WTC11 (cell line): ENCODE measurements around the gene CCL16. TPM values are rescaled to one million over a fixed set of nuclear protein-coding genes. Genes with fewer than 3 reads are reported as not detected.

Experiments used
- ATAC-seq: fragments of 200-7000 bp; cut with Tn5 transposase; 2 replicates; pipeline ENCODE4 v1.10.0; 2021; ENCODE audit warnings: mild to moderate bottlenecking, moderate library complexity
- CTCF ChIA-PET: fragments of 300-600 bp; sonication (Branson Sonifier 250); formaldehyde crosslinking; loops from one replicate; lab custom pipeline; 2021; ENCODE audit warnings: antibody characterized with exemption; lab: Charles Lee
- POLR2A ChIA-PET: fragments of 350-600 bp; sonication (Branson Sonifier 250); formaldehyde crosslinking; loops from one replicate; lab custom pipeline; 2021; ENCODE audit warnings: antibody characterized with exemption; lab: Charles Lee
- DNase-seq: peaks from one replicate; pipeline ENCODE4 v3.0.0; 2021; ENCODE audit warnings: low spot score
- H3K27ac Mint-ChIP-seq: 2 replicates; pipeline ENCODE4 v1.8.0; 2021; ENCODE audit warnings: mixed read lengths
- H3K27me3 Mint-ChIP-seq: 2 replicates; pipeline ENCODE4 v1.8.0; 2021; ENCODE audit warnings: low read depth, mild to moderate bottlenecking, moderate library complexity, mixed read lengths
- H3K36me3 Mint-ChIP-seq: 2 replicates; pipeline ENCODE4 v1.8.0; 2021; ENCODE audit warnings: mixed read lengths
- H3K4me1 Mint-ChIP-seq: 2 replicates; pipeline ENCODE4 v1.8.0; 2022; ENCODE audit warnings: mixed read lengths
- H3K4me3 Mint-ChIP-seq: 2 replicates; pipeline ENCODE4 v1.8.0; 2021; ENCODE audit warnings: mild to moderate bottlenecking, moderate library complexity, mixed read lengths
- H3K9me3 Mint-ChIP-seq: 2 replicates; pipeline ENCODE4 v1.8.0; 2021; ENCODE audit warnings: mixed read lengths
- AFF4 ChIP-seq: sonication (generic); formaldehyde crosslinking; IDR thresholded peaks from 2 replicates; pipeline ENCODE4 v1.8.1; 2023; ENCODE audit warnings: mild to moderate bottlenecking, missing genetic modification reagents, borderline replicate concordance
- CBFB ChIP-seq: sonication (generic); formaldehyde crosslinking; IDR thresholded peaks from 2 replicates; pipeline ENCODE4 v1.8.1; 2022; ENCODE audit warnings: mild to moderate bottlenecking, low read depth, missing genetic modification reagents
- CREB1 ChIP-seq: sonication (generic); formaldehyde crosslinking; IDR thresholded peaks from 2 replicates; pipeline ENCODE4 v1.8.0; 2023; ENCODE audit warnings: mild to moderate bottlenecking, missing genetic modification reagents
- E2F5 ChIP-seq: sonication (generic); formaldehyde crosslinking; IDR thresholded peaks from 2 replicates; pipeline ENCODE4 v1.8.1; 2022; ENCODE audit warnings: mild to moderate bottlenecking, moderate library complexity, missing genetic modification reagents
- ESRRA ChIP-seq: sonication (generic); formaldehyde crosslinking; IDR thresholded peaks from 2 replicates; pipeline ENCODE4 v1.8.1; 2022; ENCODE audit warnings: mild to moderate bottlenecking, missing genetic modification reagents, borderline replicate concordance
- GTF2I ChIP-seq: fragments of 250-450 bp; sonication (Bioruptor Pico); conservative IDR thresholded peaks from 2 replicates; pipeline ENCODE4 v1.4.0; 2021; ENCODE audit warnings: mild to moderate bottlenecking
- HMGA2 ChIP-seq: fragments of 250-450 bp; sonication (Bioruptor Pico); IDR thresholded peaks from 2 replicates; pipeline ENCODE4 v1.4.0; 2021; ENCODE audit warnings: mild to moderate bottlenecking, moderate library complexity
- JAZF1 ChIP-seq: fragments of 250-450 bp; sonication (Bioruptor Pico); IDR thresholded peaks from 2 replicates; pipeline ENCODE4 v1.9.0; 2021; ENCODE audit warnings: moderate library complexity, mild to moderate bottlenecking, inconsistent platforms
- NFYB ChIP-seq: sonication (generic); formaldehyde crosslinking; conservative IDR thresholded peaks from 2 replicates; pipeline ENCODE4 v1.8.0; 2022; ENCODE audit warnings: low read depth, missing genetic modification reagents
- NR3C1 ChIP-seq: sonication (generic); formaldehyde crosslinking; conservative IDR thresholded peaks from 2 replicates; pipeline ENCODE4 v1.8.1; 2023; ENCODE audit warnings: low read depth, mild to moderate bottlenecking, missing genetic modification reagents
- RELA ChIP-seq: sonication (generic); formaldehyde crosslinking; IDR thresholded peaks from 2 replicates; pipeline ENCODE4 v1.8.1; 2022; ENCODE audit warnings: missing genetic modification reagents, mild to moderate bottlenecking, borderline replicate concordance
- SMAD4 ChIP-seq: sonication (generic); formaldehyde crosslinking; IDR thresholded peaks from 2 replicates; pipeline ENCODE4 v1.8.0; 2022; ENCODE audit warnings: mild to moderate bottlenecking, missing genetic modification reagents
- SOX15 ChIP-seq: fragments of 250-450 bp; sonication (Bioruptor Pico); IDR thresholded peaks from 2 replicates; pipeline ENCODE4 v1.9.0; 2021; ENCODE audit warnings: mild to moderate bottlenecking
- TEAD4 ChIP-seq: sonication (generic); formaldehyde crosslinking; IDR thresholded peaks from 2 replicates; pipeline ENCODE4 v1.8.0; 2022; ENCODE audit warnings: mild to moderate bottlenecking, missing genetic modification reagents
- TP53 ChIP-seq: sonication (generic); formaldehyde crosslinking; IDR thresholded peaks from 2 replicates; pipeline ENCODE4 v1.8.1; 2023; ENCODE audit warnings: mild to moderate bottlenecking, missing genetic modification reagents
- ZBTB21 ChIP-seq: sonication (generic); formaldehyde crosslinking; IDR thresholded peaks from 2 replicates; pipeline ENCODE4 v1.8.1; 2023; ENCODE audit warnings: mild to moderate bottlenecking, missing genetic modification reagents, borderline replicate concordance
- ZNF219 ChIP-seq: sonication (generic); formaldehyde crosslinking; IDR thresholded peaks from 2 replicates; pipeline ENCODE4 v1.8.0; 2023; ENCODE audit warnings: missing genetic modification reagents, mild to moderate bottlenecking, borderline replicate concordance
- ZNF263 ChIP-seq: sonication (generic); formaldehyde crosslinking; IDR thresholded peaks from 2 replicates; pipeline ENCODE4 v1.8.1; 2022; ENCODE audit warnings: low read depth, mild to moderate bottlenecking, moderate library complexity, missing genetic modification reagents
- ZNF416 ChIP-seq: fragments of 250-450 bp; sonication (Bioruptor Pico); IDR thresholded peaks from 2 replicates; pipeline ENCODE4 v1.9.0; 2021; ENCODE audit warnings: mild to moderate bottlenecking, inconsistent platforms
- ZNF423 ChIP-seq: fragments of 250-450 bp; sonication (Bioruptor Pico); IDR thresholded peaks from 2 replicates; pipeline ENCODE4 v2.1.2; 2022; ENCODE audit warnings: mild to moderate bottlenecking, moderate library complexity
- ZSCAN18 ChIP-seq: fragments of 250-450 bp; sonication (Bioruptor Pico); IDR thresholded peaks from 2 replicates; pipeline ENCODE4 v2.1.2; 2022; ENCODE audit warnings: mild to moderate bottlenecking, moderate library complexity
- total RNA-seq: library from RNA; stranded (reverse); gene quantifications from 3 replicates; pipeline ENCODE4 v1.2.3, GENCODE V29; 2021
- TF ChIP-seq, protein P1 (sequence below): sonication (generic); formaldehyde crosslinking; IDR thresholded peaks from 2 replicates; pipeline ENCODE4 v1.8.0; 2022; ENCODE audit warnings: mild to moderate bottlenecking, missing genetic modification reagents

Gene CCL16
- total RNA-seq, 1 experiment from 2014 or later: not detected

DNA sequence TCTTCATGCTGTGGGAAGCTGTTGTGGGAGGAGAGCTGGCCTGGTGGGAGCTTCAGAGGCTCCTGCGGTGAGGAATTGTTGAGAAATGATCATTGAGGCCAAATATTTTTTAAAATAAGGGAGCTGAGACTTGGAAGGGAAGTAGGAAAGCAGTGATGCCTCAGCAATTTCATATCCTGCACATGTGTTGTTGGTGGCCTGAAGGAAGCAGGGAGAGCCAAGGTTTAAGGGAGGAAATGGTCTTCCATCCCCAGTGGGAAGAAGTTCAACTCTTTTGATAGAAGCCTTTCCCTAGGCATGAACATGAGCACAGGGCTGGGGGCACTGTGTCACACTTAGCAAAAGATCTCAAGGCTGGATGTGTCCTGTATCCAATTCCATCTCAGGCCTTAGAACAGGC is 5.3 kb upstream of the CCL16 start, which contains the start of gene CCL14:
Gene CCL14, minus strand, starts transcription at position 87 of the 400 bp plus-strand sequence. Its CDS starts 80 bp downstream, at position 7.
- POLR2A ChIA-PET: no interaction called here
- ATAC-seq: no peak
- CTCF ChIA-PET: interaction anchor here (1.3 to 1.8 kb wide), 2 partner anchors 86 to 162 kb away, joined by 4 to 7 read pairs; no protein-coding TSS in a partner anchor

GRCh38 chr17:35984140-35984539 is 2.8 kb upstream of the CCL16 start:
- no peak for ATAC-seq
- no peaks in the 10 kb centered on the region for H3K36me3 Mint-ChIP-seq
- no peaks in the 10 kb centered on the region for H3K9me3 Mint-ChIP-seq
- no peak overlapping the region for H3K4me3 Mint-ChIP-seq
- no peak overlapping the region for H3K27ac Mint-ChIP-seq
- ChIA-PET POLR2A (no interaction called here), CTCF (interaction anchor here (0.8 kb wide), 1 partner anchor 89 kb away, joined by 3 read pairs; no protein-coding TSS in a partner anchor)
- H3K4me1 Mint-ChIP-seq: no peaks in the 10 kb centered on the region
- DNase-seq: no peak
- no peak for TF ChIP-seq TEAD4 (CRISPR knock-in tag)
- TF ChIP-seq NR3C1 (CRISPR knock-in tag): no peak
- TF ChIP-seq ZNF416 (CRISPR knock-in tag): no peak
- TF ChIP-seq CBFB (CRISPR knock-in tag): no peak
- no peak for TF ChIP-seq JAZF1
- TF ChIP-seq HMGA2 (CRISPR knock-in tag): no peak
- no peak for TF ChIP-seq ZSCAN18 (CRISPR knock-in tag)
- TF ChIP-seq, all 79 proteins: peak for 0
- no peaks in the 10 kb centered on the region for H3K27me3 Mint-ChIP-seq

More for the DNA sequence above, 5.3 kb upstream of the CCL16 start, which contains the start of gene CCL14:
- no peaks in the 10 kb centered on the region for H3K4me1 Mint-ChIP-seq
- no peaks in the 10 kb centered on the region for H3K36me3 Mint-ChIP-seq
- H3K27ac Mint-ChIP-seq: no peak within 1 kb of the TSS
- no peaks in the 10 kb centered on the region for H3K27me3 Mint-ChIP-seq
- no peak within 1 kb of the TSS for H3K4me3 Mint-ChIP-seq
- DNase-seq: no peak
- TF ChIP-seq SOX15 (CRISPR knock-in tag) (no peak), ZNF219 (CRISPR knock-in tag) (no peak), RELA (no peak), ESRRA (no peak), NR3C1 (CRISPR knock-in tag) (no peak), AFF4 (no peak), CREB1 (no peak), SMAD4 (no peak)
- TF ChIP-seq, protein P1, sequence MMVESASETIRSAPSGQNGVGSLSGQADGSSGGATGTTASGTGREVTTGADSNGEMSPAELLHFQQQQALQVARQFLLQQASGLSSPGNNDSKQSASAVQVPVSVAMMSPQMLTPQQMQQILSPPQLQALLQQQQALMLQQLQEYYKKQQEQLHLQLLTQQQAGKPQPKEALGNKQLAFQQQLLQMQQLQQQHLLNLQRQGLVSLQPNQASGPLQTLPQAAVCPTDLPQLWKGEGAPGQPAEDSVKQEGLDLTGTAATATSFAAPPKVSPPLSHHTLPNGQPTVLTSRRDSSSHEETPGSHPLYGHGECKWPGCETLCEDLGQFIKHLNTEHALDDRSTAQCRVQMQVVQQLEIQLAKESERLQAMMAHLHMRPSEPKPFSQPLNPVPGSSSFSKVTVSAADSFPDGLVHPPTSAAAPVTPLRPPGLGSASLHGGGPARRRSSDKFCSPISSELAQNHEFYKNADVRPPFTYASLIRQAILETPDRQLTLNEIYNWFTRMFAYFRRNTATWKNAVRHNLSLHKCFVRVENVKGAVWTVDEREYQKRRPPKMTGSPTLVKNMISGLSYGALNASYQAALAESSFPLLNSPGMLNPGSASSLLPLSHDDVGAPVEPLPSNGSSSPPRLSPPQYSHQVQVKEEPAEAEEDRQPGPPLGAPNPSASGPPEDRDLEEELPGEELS: no peak
- TF ChIP-seq, all 79 proteins: peak for 0
- no peaks in the 10 kb centered on the region for H3K9me3 Mint-ChIP-seq

DNA sequence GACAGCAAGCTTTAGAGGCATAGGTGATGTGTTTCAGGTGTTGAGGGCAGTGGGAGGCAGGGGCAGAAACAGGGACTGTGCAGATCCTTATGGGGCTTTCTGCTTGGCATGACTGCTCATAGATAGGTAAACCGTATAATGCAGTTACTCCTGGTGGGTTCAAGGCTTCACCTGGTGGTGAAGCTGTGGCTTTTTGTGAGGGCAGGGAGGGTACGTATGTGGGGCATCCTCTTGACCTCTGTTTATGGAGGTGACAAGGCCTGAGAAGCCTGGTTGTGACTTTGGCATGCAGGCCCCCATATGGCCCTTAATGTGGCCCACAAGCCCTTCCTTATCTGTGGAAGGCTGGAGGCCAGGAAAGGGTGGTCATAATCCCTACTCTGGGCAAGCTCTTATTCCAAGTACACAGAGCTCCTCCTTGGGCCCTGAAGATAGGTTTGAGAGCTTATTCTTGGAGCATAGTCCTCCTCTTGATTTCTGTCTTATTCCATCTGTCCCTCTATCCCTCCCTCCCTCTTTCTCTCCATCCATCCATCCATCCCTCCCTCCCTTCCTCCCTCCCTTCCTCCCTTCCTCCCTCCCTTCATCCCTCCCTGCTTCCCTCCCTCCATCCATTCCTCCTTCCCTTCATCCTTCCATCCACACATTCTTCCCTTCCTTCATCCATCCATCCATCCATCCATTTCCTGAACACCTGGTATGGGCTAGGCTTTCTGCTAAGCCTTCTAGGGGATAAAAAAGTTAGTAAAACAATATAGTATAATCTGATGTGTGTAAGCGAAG is 1.3 kb upstream of the CCL16 start:
- Mint-ChIP-seq H3K4me3 (no peak overlapping the region), H3K27me3 (no peaks in the 10 kb centered on the region; the same call in 1 of the 2 replicates), H3K4me1 (no peaks in the 10 kb centered on the region), H3K27ac (no peak overlapping the region), H3K36me3 (no peaks in the 10 kb centered on the region), H3K9me3 (no peaks in the 10 kb centered on the region)
- POLR2A ChIA-PET: no interaction called here
- no peak for DNase-seq
- ATAC-seq: no peak
- CTCF ChIA-PET: interaction anchor here (0.6 to 8.5 kb wide), 11 partner anchors 13 to 500 kb away, joined by 3 to 159 read pairs (median 5); no protein-coding TSS in a partner anchor
- no peak for TF ChIP-seq ZNF263 (CRISPR knock-in tag)
- no peak for TF ChIP-seq ZNF423 (CRISPR knock-in tag)
- TF ChIP-seq ZBTB21 (CRISPR knock-in tag): no peak
- TF ChIP-seq TP53: no peak
- TF ChIP-seq E2F5 (CRISPR knock-in tag): no peak
- TF ChIP-seq ESRRA: no peak
- no peak for TF ChIP-seq GTF2I
- no peak for TF ChIP-seq NFYB (CRISPR knock-in tag)
